Ovary (tissue), 9 donors: ENCODE measurements around the gene ATG4D. TPM values are rescaled to one million over a fixed set of nuclear protein-coding genes. Genes with fewer than 3 reads are reported as not detected.
"Not testable (repeated sequence)": the region's sequence is repeated elsewhere in the genome, so short reads cannot be mapped to it uniquely, and the experiment has no call there.

Source experiments
- DNase-seq, 5 donors: peaks; one replicate each; pipeline ENCODE4 v3.0.0-alpha.2; 2019 to 2020
- H3K27ac ChIP-seq, 2 donors: fragments of 200-600 bp; one replicate each; pipeline versions ENCODE4 v1.5.1 to v1.8.0; 2019 to 2022
- H3K27me3 ChIP-seq: fragments of 200-600 bp; one replicate; pipeline ENCODE4 v1.8.0; 2022
- H3K36me3 ChIP-seq: fragments of 200-600 bp; sonication (generic); one replicate; pipeline ENCODE4 v1.5.1; 2019
- H3K4me1 ChIP-seq: one replicate; pipeline ENCODE4 v1.8.1; 2013; ENCODE audit warnings: mild to moderate bottlenecking, moderate library complexity; ENCODE audit not compliant: insufficient read depth
- H3K4me3 ChIP-seq: fragments of 200-600 bp; sonication (generic); one replicate; pipeline ENCODE4 v1.5.1; 2017
- H3K9me3 ChIP-seq, 2 donors: fragments of 200-600 bp in 1 of 2; sonication (generic) in 1 of 2; one replicate each; pipeline versions ENCODE4 v1.5.1 to v1.8.1; 2013 to 2019; ENCODE audit warnings: mild to moderate bottlenecking in 1 of 2, moderate library complexity in 1 of 2
- EP300 ChIP-seq: sonication (generic); formaldehyde crosslinking; IDR thresholded peaks from one replicate; pipeline ENCODE4 v1.6.1; 2017; ENCODE audit warnings: antibody characterized with exemption
- POLR2A ChIP-seq: fragments of 450-650 bp; IDR thresholded peaks from one replicate; pipeline ENCODE4 v1.6.1; 2017; ENCODE audit warnings: antibody characterized with exemption, mild to moderate bottlenecking, moderate library complexity
- WGBS, 3 donors: extraction: QIAGEN DNeasy Blood & Tissue Kit in 1 of 3; methylation state at CpG; one replicate each; pipeline versions ENCODE4 v1.1.5 to v1.1.7; 2013 to 2017; 5-methylcytosine and 5-hydroxymethylcytosine counted together
- intact Hi-C, 4 donors: fragments of 100-400 bp; cut with DNase I; formaldehyde crosslinking; loops; one replicate each; pipeline versions ENCODE4 v1.11.0 to v1.15.1; 2022 to 2023
- polyA plus RNA-seq, 2 donors: library from polyadenylated mRNA; stranded (reverse); fragments of 200-250 nt in 1 of 2; fragments of 350-450 nt in 1 of 2; fragmentation: Illumina TruSeq in 1 of 2; extraction: RNeasy Lipid Tissue Mini Kit (QIAGEN cat#74804) in 1 of 2; gene quantifications; one replicate each; pipeline ENCODE4 v1.2.3, GENCODE V29; 2013 to 2014
- total RNA-seq, 7 donors: library from RNA; depleted of rRNA in 2 of 7; stranded (reverse); fragments of >200 nt in 2 of 7; fragmentation: NEBNext Ultra II Directional in 3 of 7; extraction: Animal tissue kit (Norgen Biotek cat#: 25700) in 3 of 7; gene quantifications; one replicate each; pipeline versions ENCODE4 v1.1.0 to v1.2.4, GENCODE V29; 2016 to 2023
- TF ChIP-seq, protein P1 (sequence below), 3 donors: fragments of 450-650 bp in 2 of 3; fragments of 200-600 bp in 1 of 3; IDR thresholded peaks; one replicate each; pipeline versions ENCODE4 v1.5.1 to v1.8.0; 2016 to 2022; ENCODE audit warnings: antibody characterized with exemption in 3 of 3, mild to moderate bottlenecking in 1 of 3
- donor health status: DM: no; HTN: no; CAD: no; lungs with moderate emphysema.
- donor health status: DM: no; HTN: no; CAD: no.
- donor health status: Bipolar disorder and iron deficiency.
- donor health status: DM: yes; HTN: yes; CAD: no.
- donor health status: DM: no; HTN: no; CAD: no.
- donor health status: DM: yes; HTN: yes; CAD: no.

ATG4D gene
- total and polyA plus RNA-seq, 9 donors, result 3.1 to 26.9 (median 21.1) TPM

DNA sequence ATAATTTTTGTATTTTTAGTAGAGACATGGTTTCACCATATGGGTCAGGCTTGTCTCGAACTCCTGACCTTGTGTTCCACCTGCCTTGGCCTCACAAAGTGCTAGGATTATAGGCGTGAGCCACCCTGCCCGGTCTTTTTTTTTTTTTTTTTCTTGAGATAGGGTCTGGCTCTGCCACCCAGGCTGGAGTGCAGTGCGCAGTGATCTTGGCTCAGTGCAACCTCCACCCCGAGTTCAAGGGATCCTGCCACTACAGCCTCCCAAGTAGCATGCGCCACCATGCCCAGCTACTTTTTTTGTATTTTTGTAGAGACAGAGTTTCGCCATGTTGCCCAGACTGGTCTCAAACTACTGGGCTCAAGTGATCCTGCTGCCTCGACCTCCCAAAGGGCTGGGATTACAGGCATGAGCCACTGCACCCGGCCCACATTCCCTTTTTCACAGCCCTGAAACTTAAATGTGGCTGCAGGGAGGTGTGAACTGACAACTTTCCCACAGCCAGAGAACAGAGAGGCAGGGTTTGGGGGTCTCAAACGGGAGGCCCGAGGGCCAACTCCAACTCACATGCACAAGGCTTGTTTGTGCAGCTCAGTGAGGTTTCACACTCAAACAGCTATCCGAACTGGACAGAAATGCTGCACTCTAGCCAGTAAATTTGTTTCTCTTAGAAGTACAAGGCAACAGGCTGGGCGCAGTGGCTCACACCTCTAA, 22.1 kb upstream of the ATG4D start:
- intact Hi-C loops, result no loop called here
- Histone ChIP-seq H3K27ac (no peak overlapping the region), H3K36me3 (no peaks in the 10 kb centered on the region), H3K4me3 (no peak overlapping the region), H3K4me1 (peaks cover 3% of the 10 kb centered on the region), H3K9me3 (no peaks in the 10 kb centered on the region), H3K27me3 (peaks cover 4% of the 10 kb centered on the region)
- WGBS, 3 donors, result 73 to 77% (median 76%) methylated on average over 13 of the region's 13 CpGs
- no peak for DNase-seq
- TF ChIP-seq POLR2A, result no peak
- no peak for TF ChIP-seq EP300
- TF ChIP-seq, protein P1, sequence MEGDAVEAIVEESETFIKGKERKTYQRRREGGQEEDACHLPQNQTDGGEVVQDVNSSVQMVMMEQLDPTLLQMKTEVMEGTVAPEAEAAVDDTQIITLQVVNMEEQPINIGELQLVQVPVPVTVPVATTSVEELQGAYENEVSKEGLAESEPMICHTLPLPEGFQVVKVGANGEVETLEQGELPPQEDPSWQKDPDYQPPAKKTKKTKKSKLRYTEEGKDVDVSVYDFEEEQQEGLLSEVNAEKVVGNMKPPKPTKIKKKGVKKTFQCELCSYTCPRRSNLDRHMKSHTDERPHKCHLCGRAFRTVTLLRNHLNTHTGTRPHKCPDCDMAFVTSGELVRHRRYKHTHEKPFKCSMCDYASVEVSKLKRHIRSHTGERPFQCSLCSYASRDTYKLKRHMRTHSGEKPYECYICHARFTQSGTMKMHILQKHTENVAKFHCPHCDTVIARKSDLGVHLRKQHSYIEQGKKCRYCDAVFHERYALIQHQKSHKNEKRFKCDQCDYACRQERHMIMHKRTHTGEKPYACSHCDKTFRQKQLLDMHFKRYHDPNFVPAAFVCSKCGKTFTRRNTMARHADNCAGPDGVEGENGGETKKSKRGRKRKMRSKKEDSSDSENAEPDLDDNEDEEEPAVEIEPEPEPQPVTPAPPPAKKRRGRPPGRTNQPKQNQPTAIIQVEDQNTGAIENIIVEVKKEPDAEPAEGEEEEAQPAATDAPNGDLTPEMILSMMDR (IDR thresholded peaks at IDR 0.05), result no peak

- no peaks in the 10 kb centered on the region for H3K9me3 ChIP-seq
- DNase-seq, result no peak
- no peak overlapping the region for H3K4me3 ChIP-seq
- 64 to 71% (median 66%) methylated on average over 3 of the region's 3 CpGs for WGBS, 3 donors
- no peaks in the 10 kb centered on the region for H3K4me1 ChIP-seq
- intact Hi-C loops, result no loop called here
- TF ChIP-seq POLR2A (no peak), EP300 (no peak)
- TF ChIP-seq, protein P1 (IDR thresholded peaks at IDR 0.05), result no peak
- no peak overlapping the region for H3K27ac ChIP-seq
- H3K27me3 ChIP-seq, result no peaks in the 10 kb centered on the region
- H3K36me3 ChIP-seq, result no peaks in the 10 kb centered on the region
Measured at GRCh38 chr19:10523135-10523636, 20.5 kb upstream of the ATG4D start.

- no peaks in the 10 kb centered on the region for H3K27me3 ChIP-seq
- 87 to 94% (median 90%) methylated on average over 7 of the region's 7 CpGs for WGBS, 3 donors
- no peaks in the 10 kb centered on the region for H3K4me1 ChIP-seq
- no peaks in the 10 kb centered on the region for H3K9me3 ChIP-seq
- no peak overlapping the region for H3K4me3 ChIP-seq
- intact Hi-C loops, result no loop called here
- TF ChIP-seq EP300, result no peak
- no peak for TF ChIP-seq POLR2A
- TF ChIP-seq, protein P1 (IDR thresholded peaks at IDR 0.05), result no peak
- no peaks in the 10 kb centered on the region for H3K36me3 ChIP-seq
- DNase-seq, result no peak
- H3K27ac ChIP-seq, result no peak overlapping the region
Measured at GRCh38 chr19:10525636-10526035, 18.1 kb upstream of the ATG4D start.

DNA sequence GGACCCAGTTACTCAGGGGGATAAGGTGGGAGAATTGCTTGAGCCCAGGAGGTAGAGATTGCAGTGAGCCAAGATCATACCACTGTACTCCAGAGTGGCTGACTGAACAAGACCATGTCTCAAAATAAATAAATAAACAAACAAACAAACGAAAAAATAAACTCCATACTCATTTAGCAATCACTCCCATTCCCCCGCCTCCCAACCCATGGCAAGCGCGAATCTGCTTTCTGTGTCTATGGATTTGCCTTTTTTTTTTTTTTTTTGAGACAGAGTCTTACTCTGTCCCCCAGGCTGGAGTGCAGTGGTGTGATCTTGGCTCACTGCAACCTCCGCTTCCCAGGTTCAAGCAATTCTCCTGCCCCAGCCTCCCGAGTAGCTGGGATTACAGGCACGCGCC, 16.8 kb upstream of the ATG4D start:
- DNase-seq, intact Hi-C loops, H3K4me1 ChIP-seq, H3K9me3 ChIP-seq, H3K27ac ChIP-seq, H3K36me3 ChIP-seq, H3K4me3 ChIP-seq, H3K27me3 ChIP-seq: not testable (repeated sequence)
- WGBS, 3 donors, result 83 to 87% (median 83%) methylated on average over 8 of the region's 8 CpGs

DNA sequence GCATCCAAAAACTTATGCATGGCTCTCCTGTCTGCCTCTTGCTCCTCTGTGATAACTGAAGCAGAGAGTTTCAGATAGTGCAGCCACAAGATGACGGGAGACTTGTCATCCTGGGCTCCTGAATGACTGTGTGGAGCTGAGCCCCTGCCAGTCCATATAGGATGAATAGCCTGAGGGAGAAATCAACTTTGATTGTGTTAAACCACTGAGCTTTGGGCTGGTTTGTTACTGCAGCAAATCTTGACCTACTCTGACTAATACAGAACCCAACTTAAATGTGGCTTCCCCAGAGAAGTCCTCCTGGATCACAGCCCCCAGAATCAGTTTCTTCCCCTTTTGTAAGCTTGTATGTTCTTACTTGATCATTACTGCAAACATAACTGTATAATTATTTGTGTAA, 11.2 kb upstream of the ATG4D start:
- H3K4me3 ChIP-seq, result no peak overlapping the region
- H3K27me3 ChIP-seq, result no peaks in the 10 kb centered on the region
- H3K9me3 ChIP-seq, result no peaks in the 10 kb centered on the region
- no peaks in the 10 kb centered on the region for H3K4me1 ChIP-seq
- TF ChIP-seq EP300 (no peak), POLR2A (no peak)
- TF ChIP-seq, protein P1 (IDR thresholded peaks at IDR 0.05), result no peak
- WGBS, 3 donors, result 84 to 100% (median 94%) methylated on average over 1 of the region's 1 CpG
- no peak for DNase-seq
- no peak overlapping the region for H3K27ac ChIP-seq
- H3K36me3 ChIP-seq, result no peaks in the 10 kb centered on the region
- intact Hi-C loops, result no loop called here
